Naive thymus-derived CD4-positive, alpha-beta T cell (primary cell): ENCODE results near the gene MICAL3. TPM values are rescaled to one million over a fixed set of nuclear protein-coding genes. Genes with fewer than 3 reads are reported as not detected.

ENCODE experiments used
- ATAC-seq: fragments of 150-1000 bp; cut with Tn5 transposase; 2 replicates; pipeline ENCODE4 v1.10.0; 2021; ENCODE audit warnings: mild to moderate bottlenecking, moderate library complexity
- CTCF ChIA-PET: fragments of 350-600 bp; sonication (Branson Sonifier 250); formaldehyde crosslinking; loops from one replicate; lab custom pipeline; 2021; ENCODE audit warnings: antibody characterized with exemption; lab: Charles Lee
- POLR2A ChIA-PET: fragments of 350-600 bp; sonication (Branson Sonifier 250); formaldehyde crosslinking; loops from one replicate; lab custom pipeline; 2021; ENCODE audit warnings: antibody characterized with exemption, inconsistent platforms; lab: Charles Lee
- DNase-seq, 9 donors: peaks; one replicate each; pipeline versions ENCODE4 v3.0.0 to v3.0.0-alpha.2; 2020 to 2022; ENCODE audit warnings: mixed read lengths in 1 of 9
- H3K27ac ChIP-seq: one replicate; pipeline ENCODE4 v1.7.0; 2013; ENCODE audit warnings: mild to moderate bottlenecking, low read depth, low read length, moderate library complexity
- H3K27me3 ChIP-seq, 2 donors: one replicate each; pipeline ENCODE4 v1.7.0; 2013; ENCODE audit warnings: low read length in 2 of 2, mild to moderate bottlenecking in 2 of 2, moderate library complexity in 2 of 2; ENCODE audit not compliant: control insufficient read depth in 2 of 2, insufficient read depth in 2 of 2
- H3K36me3 ChIP-seq, 3 experiments: 1 replicate in 2 of 3; 2 replicates in 1 of 3; pipeline ENCODE4 v1.7.0; 2013; ENCODE audit warnings: low read length in 3 of 3, mild to moderate bottlenecking in 3 of 3, moderate library complexity in 1 of 3; ENCODE audit not compliant: insufficient read depth in 3 of 3, control insufficient read depth in 2 of 3
- H3K4me1 ChIP-seq, 2 donors: one replicate each; pipeline ENCODE4 v1.7.0; 2013; ENCODE audit warnings: low read length in 2 of 2, mild to moderate bottlenecking in 2 of 2, moderate library complexity in 1 of 2; ENCODE audit not compliant: control insufficient read depth in 2 of 2, insufficient read depth in 2 of 2
- H3K4me3 ChIP-seq: 2 replicates; pipeline ENCODE4 v1.7.0; 2013; ENCODE audit warnings: mild to moderate bottlenecking, low read length
- H3K9me3 ChIP-seq, 3 experiments: 1 replicate in 2 of 3; 2 replicates in 1 of 3; pipeline ENCODE4 v1.7.0; 2013; ENCODE audit warnings: low read length in 3 of 3; ENCODE audit not compliant: control insufficient read depth in 2 of 3
- H3K27ac Mint-ChIP-seq, 9 donors: one replicate each; pipeline ENCODE4 v1.8.0; 2020 to 2022; ENCODE audit warnings: mixed read lengths in 9 of 9, mild to moderate bottlenecking in 8 of 9, moderate library complexity in 5 of 9, inconsistent platforms in 2 of 9
- H3K27me3 Mint-ChIP-seq, 5 donors: one replicate each; pipeline ENCODE4 v1.8.0; 2021 to 2022; ENCODE audit warnings: mixed read lengths in 5 of 5, mild to moderate bottlenecking in 1 of 5
- H3K36me3 Mint-ChIP-seq, 5 donors: one replicate each; pipeline ENCODE4 v1.8.0; 2020 to 2022; ENCODE audit warnings: mixed read lengths in 5 of 5, mild to moderate bottlenecking in 3 of 5, inconsistent platforms in 1 of 5
- H3K4me1 Mint-ChIP-seq, 7 donors: one replicate each; pipeline ENCODE4 v1.8.0; 2020 to 2022; ENCODE audit warnings: mixed read lengths in 7 of 7, mild to moderate bottlenecking in 3 of 7, inconsistent platforms in 1 of 7
- H3K4me3 Mint-ChIP-seq, 10 donors: one replicate each; pipeline ENCODE4 v1.8.0; 2020 to 2022; ENCODE audit warnings: mild to moderate bottlenecking in 10 of 10, mixed read lengths in 10 of 10, moderate library complexity in 6 of 10, inconsistent platforms in 2 of 10
- H3K9me3 Mint-ChIP-seq, 11 donors: one replicate each; pipeline ENCODE4 v1.8.0; 2020 to 2022; ENCODE audit warnings: mixed read lengths in 11 of 11, mild to moderate bottlenecking in 4 of 11, inconsistent platforms in 1 of 11, moderate library complexity in 1 of 11
- intact Hi-C, 2 donors: fragments of 100-400 bp; cut with micrococcal nuclease; formaldehyde crosslinking; loops; one replicate each; pipeline ENCODE4 v1.15.1; 2023
- polyA plus RNA-seq, 2 donors: library from polyadenylated mRNA; unstranded; fragments of 300-500 nt; fragmentation: Illumina TruSeq; gene quantifications; one replicate each; pipeline ENCODE4 v1.2.3, GENCODE V29; 2021
- total RNA-seq, 6 experiments: library from RNA in 5 of 6; stranded (reverse) in 5 of 6; gene quantifications; 1 replicate in 5 of 6; 2 replicates in 1 of 6; pipeline ENCODE4 v1.2.3 and lab custom pipeline; 2021 to 2026

MICAL3 gene
- total and polyA plus RNA-seq, 7 experiments from 2014 or later = 0.28 to 43.9 (median 11.4) TPM

DNA sequence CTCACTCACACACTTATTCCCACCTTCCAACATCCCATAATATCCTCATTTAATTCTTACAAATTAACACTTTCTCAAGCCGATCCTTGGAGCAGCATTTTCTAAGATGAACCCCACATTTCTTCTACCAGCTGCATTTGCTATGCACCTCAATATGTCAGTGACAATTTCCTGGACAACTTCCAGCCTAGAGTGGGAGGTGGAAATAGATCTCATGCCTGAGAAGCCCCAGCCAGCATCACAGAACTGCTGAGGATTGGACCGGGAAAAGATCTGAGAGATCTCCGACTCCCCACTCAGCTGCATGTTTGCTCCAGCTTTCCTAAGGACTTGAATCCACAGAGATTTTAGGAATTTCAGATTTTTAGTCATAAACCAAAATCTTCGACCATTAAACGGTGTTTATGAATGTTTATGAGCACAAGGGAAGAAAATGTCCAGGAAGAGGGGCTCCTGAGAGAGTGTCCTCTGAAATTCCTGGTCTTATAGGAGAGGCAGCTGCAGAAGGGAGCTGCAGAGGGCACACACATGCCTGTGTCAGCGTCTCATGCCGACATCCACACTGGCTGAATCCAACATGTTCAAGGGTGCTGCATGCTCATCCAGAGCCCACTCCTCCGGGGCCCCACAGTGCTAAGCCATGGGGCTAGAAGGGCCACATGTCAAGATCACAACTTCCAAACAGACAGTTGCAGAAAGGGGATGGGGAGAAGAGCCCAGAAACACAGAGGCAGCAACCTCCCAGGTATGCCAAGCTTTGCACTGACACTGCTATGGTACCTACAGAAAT, 68.6 kb downstream of the MICAL3 start:
- Mint-ChIP-seq H3K9me3 (peaks cover 0 to 1% (median 0%) of the 10 kb centered on the region in 11 donors), H3K36me3 (peaks cover 0 to 8% (median 0%) of the 10 kb centered on the region in 5 donors), H3K4me1 (peaks cover 0 to 10% (median 0%) of the 10 kb centered on the region in 7 donors), H3K27me3 (no peaks in the 10 kb centered on the region), H3K27ac (no peak overlapping the region), H3K4me3 (no peak overlapping the region)
- no peak overlapping the region for H3K4me3 ChIP-seq
- H3K36me3 ChIP-seq = no peaks in the 10 kb centered on the region
- DNase-seq (no peak), ATAC-seq (no peak)
- CTCF ChIA-PET = interaction anchor here (0.7 kb wide), 1 partner anchor 169 kb away, joined by 3 read pairs; no protein-coding TSS in a partner anchor
- POLR2A ChIA-PET = no interaction called here
- no peaks in the 10 kb centered on the region for H3K9me3 ChIP-seq
- no peaks in the 10 kb centered on the region for H3K4me1 ChIP-seq
- no peak overlapping the region for H3K27ac ChIP-seq
- intact Hi-C loops = no loop called here
- H3K27me3 ChIP-seq = no peaks in the 10 kb centered on the region

- ChIA-PET CTCF (interaction anchor here (0.7 kb wide), 1 partner anchor 169 kb away, joined by 3 read pairs; no protein-coding TSS in a partner anchor), POLR2A (no interaction called here)
- Histone ChIP-seq H3K4me3 (no peak overlapping the region), H3K27ac (no peak overlapping the region), H3K4me1 (no peaks in the 10 kb centered on the region), H3K27me3 (no peaks in the 10 kb centered on the region), H3K36me3 (no peaks in the 10 kb centered on the region), H3K9me3 (no peaks in the 10 kb centered on the region)
- Mint-ChIP-seq H3K4me3 (no peak overlapping the region), H3K36me3 (peaks cover 0 to 9% (median 0%) of the 10 kb centered on the region in 5 donors), H3K27me3 (no peaks in the 10 kb centered on the region), H3K27ac (no peak overlapping the region), H3K9me3 (peaks cover 0 to 1% (median 0%) of the 10 kb centered on the region in 11 donors), H3K4me1 (peaks cover 0 to 10% (median under 1%) of the 10 kb centered on the region in 7 donors)
- intact Hi-C loops = no loop called here
- DNase-seq = no peak
- ATAC-seq = no peak
Measured at GRCh38 chr22:17954860-17955587, 69.3 kb downstream of the MICAL3 start.

GRCh38 chr22:17954200-17954859, 70.0 kb downstream of the MICAL3 start:
- H3K27me3 Mint-ChIP-seq = no peaks in the 10 kb centered on the region
- CTCF ChIA-PET = no interaction called here
- no peaks in the 10 kb centered on the region for H3K27me3 ChIP-seq
- H3K27ac Mint-ChIP-seq = no peak overlapping the region
- POLR2A ChIA-PET = no interaction called here
- no peaks in the 10 kb centered on the region for H3K4me1 ChIP-seq
- DNase-seq (no peak), ATAC-seq (no peak)
- no peak overlapping the region for H3K4me3 ChIP-seq
- H3K4me1 Mint-ChIP-seq = peaks cover 0 to 13% (median 5%) of the 10 kb centered on the region in 7 donors
- H3K36me3 Mint-ChIP-seq = peaks cover 0 to 12% (median 0%) of the 10 kb centered on the region in 5 donors
- no peaks in the 10 kb centered on the region for H3K36me3 ChIP-seq
- no peaks in the 10 kb centered on the region for H3K9me3 ChIP-seq
- H3K4me3 Mint-ChIP-seq = no peak overlapping the region
- intact Hi-C loops = no loop called here
- H3K27ac ChIP-seq = no peak overlapping the region
- peaks cover 0 to 1% (median 0%) of the 10 kb centered on the region in 11 donors for H3K9me3 Mint-ChIP-seq

GRCh38 chr22:17953147-17953546, 71.2 kb downstream of the MICAL3 start:
- no peaks in the 10 kb centered on the region for H3K9me3 ChIP-seq
- Mint-ChIP-seq H3K4me1 (peaks cover 0 to 13% (median 5%) of the 10 kb centered on the region in 7 donors), H3K27me3 (no peaks in the 10 kb centered on the region), H3K27ac (no peak overlapping the region), H3K36me3 (peaks cover 0 to 12% (median 0%) of the 10 kb centered on the region in 5 donors), H3K9me3 (peaks cover 0 to 1% (median 0%) of the 10 kb centered on the region in 11 donors), H3K4me3 (no peak overlapping the region)
- intact Hi-C loops = no loop called here
- DNase-seq (no peak), ATAC-seq (no peak)
- no peaks in the 10 kb centered on the region for H3K4me1 ChIP-seq
- no peaks in the 10 kb centered on the region for H3K27me3 ChIP-seq
- no peak overlapping the region for H3K4me3 ChIP-seq
- H3K27ac ChIP-seq = no peak overlapping the region
- ChIA-PET CTCF (no interaction called here), POLR2A (interaction anchor here (0.5 kb wide), 1 partner anchor 776 kb away, joined by 4 read pairs; no protein-coding TSS in a partner anchor)
- H3K36me3 ChIP-seq = no peaks in the 10 kb centered on the region

- H3K27ac Mint-ChIP-seq = no peak overlapping the region
Measured at GRCh38 chr22:17952273-17952801, 72.0 kb downstream of the MICAL3 start.

GRCh38 chr22:17951315-17951714, 73.0 kb downstream of the MICAL3 start:
- ChIA-PET CTCF (interaction anchor here (0.5 kb wide), 1 partner anchor 31 kb away, joined by 3 read pairs; no protein-coding TSS in a partner anchor), POLR2A (no interaction called here)
- Histone ChIP-seq H3K36me3 (no peaks in the 10 kb centered on the region), H3K4me3 (no peak overlapping the region), H3K4me1 (no peaks in the 10 kb centered on the region), H3K9me3 (no peaks in the 10 kb centered on the region), H3K27me3 (no peaks in the 10 kb centered on the region), H3K27ac (no peak overlapping the region)
- no peak overlapping the region for H3K4me3 Mint-ChIP-seq
- no peak overlapping the region for H3K27ac Mint-ChIP-seq
- intact Hi-C loops = no loop called here
- H3K4me1 Mint-ChIP-seq = peaks cover 0 to 14% (median 6%) of the 10 kb centered on the region in 7 donors
- DNase-seq = no peak
- H3K27me3 Mint-ChIP-seq = no peaks in the 10 kb centered on the region
- peaks cover 0 to 1% (median 0%) of the 10 kb centered on the region in 11 donors for H3K9me3 Mint-ChIP-seq
- no peak for ATAC-seq
- H3K36me3 Mint-ChIP-seq = peaks cover 0 to 8% (median 0%) of the 10 kb centered on the region in 5 donors

More at GRCh38 chr22:17952273-17952801, 72.0 kb downstream of the MICAL3 start:
- H3K4me1 Mint-ChIP-seq = peaks cover 0 to 9% (median 6%) of the 10 kb centered on the region in 7 donors
- ChIA-PET POLR2A (no interaction called here), CTCF (no interaction called here)
- H3K27me3 Mint-ChIP-seq = no peaks in the 10 kb centered on the region
- Histone ChIP-seq H3K4me3 (no peak overlapping the region), H3K27me3 (no peaks in the 10 kb centered on the region), H3K4me1 (no peaks in the 10 kb centered on the region), H3K9me3 (no peaks in the 10 kb centered on the region), H3K36me3 (no peaks in the 10 kb centered on the region), H3K27ac (no peak overlapping the region)
- DNase-seq (no peak), ATAC-seq (no peak)
- intact Hi-C loops = no loop called here
- peaks cover 0 to 8% (median 0%) of the 10 kb centered on the region in 5 donors for H3K36me3 Mint-ChIP-seq
- H3K4me3 Mint-ChIP-seq = no peak overlapping the region
- peaks cover 0 to 1% (median 0%) of the 10 kb centered on the region in 11 donors for H3K9me3 Mint-ChIP-seq
